Measurements from ENCODE around the gene LRRC32.

DNA sequence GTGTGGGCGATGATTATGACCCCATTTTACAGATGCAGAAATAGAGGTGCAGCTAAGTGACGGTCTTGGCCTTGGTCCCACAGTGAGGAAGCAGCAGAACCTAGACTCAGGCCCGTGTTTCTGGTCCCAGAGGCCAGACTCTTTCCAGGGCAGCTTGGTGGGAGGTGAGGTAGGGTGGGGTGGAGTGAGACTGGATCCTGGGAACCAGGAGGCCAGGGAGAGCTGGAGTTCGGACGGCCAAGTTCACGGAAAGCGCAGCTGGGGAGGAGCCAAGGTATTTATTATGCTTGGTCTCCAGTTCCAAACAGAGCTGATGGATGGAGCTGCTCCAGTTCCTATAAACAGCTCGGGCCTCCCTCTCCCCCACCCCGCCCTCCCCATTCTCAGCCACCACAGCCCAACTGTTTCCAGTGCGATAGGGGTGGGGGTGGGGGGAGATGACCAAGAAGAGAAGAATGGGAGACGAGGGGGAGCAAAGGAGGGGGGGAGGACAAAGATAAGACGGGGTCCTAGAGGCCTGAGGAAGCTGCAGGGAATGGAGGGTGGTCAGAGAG lies 16.2 kb downstream of the LRRC32 start:
- TF ChIP-seq, protein P1, sequence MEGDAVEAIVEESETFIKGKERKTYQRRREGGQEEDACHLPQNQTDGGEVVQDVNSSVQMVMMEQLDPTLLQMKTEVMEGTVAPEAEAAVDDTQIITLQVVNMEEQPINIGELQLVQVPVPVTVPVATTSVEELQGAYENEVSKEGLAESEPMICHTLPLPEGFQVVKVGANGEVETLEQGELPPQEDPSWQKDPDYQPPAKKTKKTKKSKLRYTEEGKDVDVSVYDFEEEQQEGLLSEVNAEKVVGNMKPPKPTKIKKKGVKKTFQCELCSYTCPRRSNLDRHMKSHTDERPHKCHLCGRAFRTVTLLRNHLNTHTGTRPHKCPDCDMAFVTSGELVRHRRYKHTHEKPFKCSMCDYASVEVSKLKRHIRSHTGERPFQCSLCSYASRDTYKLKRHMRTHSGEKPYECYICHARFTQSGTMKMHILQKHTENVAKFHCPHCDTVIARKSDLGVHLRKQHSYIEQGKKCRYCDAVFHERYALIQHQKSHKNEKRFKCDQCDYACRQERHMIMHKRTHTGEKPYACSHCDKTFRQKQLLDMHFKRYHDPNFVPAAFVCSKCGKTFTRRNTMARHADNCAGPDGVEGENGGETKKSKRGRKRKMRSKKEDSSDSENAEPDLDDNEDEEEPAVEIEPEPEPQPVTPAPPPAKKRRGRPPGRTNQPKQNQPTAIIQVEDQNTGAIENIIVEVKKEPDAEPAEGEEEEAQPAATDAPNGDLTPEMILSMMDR (conservative IDR thresholded peaks at IDR 0.05; ENCODE audit: low read length): no peak
- TF ChIP-seq EZH2phosphoT487 (IDR thresholded peaks at IDR 0.05; ENCODE audit: borderline replicate concordance, low read depth, low read length): no peak

All from OCI-LY7 (cell line).